Measurements from ENCODE around the gene PANX3. TPM values are rescaled to one million over a fixed set of nuclear protein-coding genes. Genes with fewer than 3 reads are reported as not detected.

The PANX3 gene
- total and polyA plus RNA-seq, 2 of the 4 experiments (the other 2 are of a cell fraction) = not detected

DNA sequence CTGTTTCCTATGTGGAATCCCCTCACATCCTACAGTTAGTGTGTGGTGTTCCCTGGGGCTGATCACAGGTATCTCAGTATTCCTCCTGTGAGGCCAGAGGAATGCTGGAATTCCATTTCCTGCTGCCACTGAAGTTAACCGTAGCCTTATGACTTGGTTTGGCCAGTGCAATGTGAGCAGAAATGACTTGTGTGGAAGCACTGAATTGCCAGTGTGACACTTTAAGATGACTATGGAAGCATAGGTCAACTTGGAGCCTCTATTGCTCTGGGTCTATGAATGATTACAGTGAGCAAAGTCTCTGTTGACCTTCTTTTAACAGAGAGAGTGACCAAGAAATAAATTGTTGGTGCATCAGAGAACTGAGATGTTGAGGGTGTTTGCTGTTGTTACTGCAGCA is 28.0 kb downstream of the PANX3 start:
- Histone ChIP-seq H3K4ac (ENCODE audit: low read depth, low read length) (no peak overlapping the region), H4K8ac (ENCODE audit: low read depth in 2 of 2, low read length in 2 of 2) (no peak overlapping the region), H3K36me3 (ENCODE audit: control insufficient read depth, insufficient read depth, low read length) (peaks cover 15% of the 10 kb centered on the region), H4K91ac (ENCODE audit: insufficient read depth, low read depth, low read length) (no peak overlapping the region), H4K5ac (ENCODE audit: low read depth, low read length) (no peak overlapping the region), H2AFZ (replicated peaks; ENCODE audit: low read length, poor library complexity) (no peak overlapping the region), H3K4me1 (ENCODE audit: control insufficient read depth, insufficient read depth, low read length) (peaks cover 4% of the 10 kb centered on the region), H3K14ac (replicated peaks; ENCODE audit: low read depth, low read length) (no peak overlapping the region), H3K9me1 (ENCODE audit: insufficient read depth, low read length) (peaks cover 4% of the 10 kb centered on the region; the same call in 1 of the 2 replicates), H2BK120ac (ENCODE audit: low read depth, low read length) (no peak overlapping the region), H3K56ac (ENCODE audit: extremely low read depth, insufficient read depth, low read length) (no peak overlapping the region), H3K18ac (ENCODE audit: low read depth, low read length) (no peak overlapping the region), H2AK9ac (replicated peaks; ENCODE audit: low read depth, low read length, poor library complexity) (no peak overlapping the region), H4K20me1 (ENCODE audit: insufficient read depth, low read length) (no peaks in the 10 kb centered on the region; the same call in 1 of the 2 replicates), H3K9ac (ENCODE audit: low read depth, low read length) (no peak overlapping the region), H3K27ac (ENCODE audit: insufficient read depth, low read length) (no peak overlapping the region), H3K4me2 (ENCODE audit: low read depth, low read length) (no peak overlapping the region), H3K27me3 (ENCODE audit: control insufficient read depth, insufficient read depth, low read length) (no peaks in the 10 kb centered on the region), H3K9me3 (ENCODE audit: control insufficient read depth, insufficient read depth, low read length) (no peaks in the 10 kb centered on the region), H2BK15ac (ENCODE audit: low read depth, low read length) (no peak overlapping the region), H3K4me3 (ENCODE audit: insufficient read depth, low read depth, low read length) (no peak overlapping the region), H2AK5ac (ENCODE audit: low read depth, low read length) (no peak overlapping the region), H3K79me1 (ENCODE audit: low read depth in 1 of 2, low read length in 2 of 2) (no peaks in the 10 kb centered on the region), H2BK5ac (ENCODE audit: low read depth, low read length, poor library complexity, severe bottlenecking) (no peak overlapping the region), H2BK20ac (ENCODE audit: low read depth, low read length) (no peak overlapping the region), H3K23ac (ENCODE audit: low read depth, low read length) (no peak overlapping the region)
- BruUV-seq (replicated peaks) = no TSS peak
- WGBS, 2 experiments (ENCODE audit: extremely low coverage in 2 of 2, insufficient read length in 1 of 2) = 88% methylated on average over 1 of the region's 1 CpG; no CpG with 5 or more reads in 1 of the 2 experiments
- intact Hi-C loops (cut with micrococcal nuclease) (no loop called here), in situ Hi-C loops (cut with MboI; ENCODE audit: low sequenced_read_pairs) (loop anchor here (25.0 kb wide), 1 partner anchor 948 kb away; the partner anchor contains the start of gene STT3A), dilution Hi-C loops (cut with HindIII; ENCODE audit: low sequenced_read_pairs, unreplicated experiment) (no loop called here)
- DNase-seq (no peak), ATAC-seq (ENCODE audit: low read depth) (no peak)
- TF ChIP-seq FOS (IDR thresholded peaks at IDR 0.05; ENCODE audit: low read depth, low read length) (no peak), SMC3 (IDR thresholded peaks at IDR 0.05; ENCODE audit: low read depth, low read length) (no peak), CEBPB (IDR thresholded peaks at IDR 0.05; ENCODE audit: low read depth, low read length) (no peak), MAZ (IDR thresholded peaks at IDR 0.05; ENCODE audit: borderline replicate concordance, low read depth, low read length) (no peak), NFE2L2 (IDR thresholded peaks at IDR 0.05; ENCODE audit: low read depth, low read length) (no peak), RFX5 (IDR thresholded peaks at IDR 0.05; ENCODE audit: low read depth, low read length) (no peak), CHD1 (IDR thresholded peaks at IDR 0.05; ENCODE audit: low read depth, low read length) (no peak), RCOR1 (IDR thresholded peaks at IDR 0.05; ENCODE audit: insufficient replicate concordance, low read length) (no peak), BHLHE40 (IDR thresholded peaks at IDR 0.05; ENCODE audit: low read depth, low read length) (no peak), POLR2A (IDR thresholded peaks at IDR 0.05; ENCODE audit: low read depth, low read length) (no peak), MXI1 (IDR thresholded peaks at IDR 0.05; ENCODE audit: borderline replicate concordance, low read depth, low read length) (no peak), MAFK (IDR thresholded peaks at IDR 0.05; ENCODE audit: low read depth, low read length) (no peak), RAD21 (IDR thresholded peaks at IDR 0.05; ENCODE audit: low read length) (no peak), USF2 (IDR thresholded peaks at IDR 0.05; ENCODE audit: low read depth, low read length) (no peak)
- TF ChIP-seq, protein P1, sequence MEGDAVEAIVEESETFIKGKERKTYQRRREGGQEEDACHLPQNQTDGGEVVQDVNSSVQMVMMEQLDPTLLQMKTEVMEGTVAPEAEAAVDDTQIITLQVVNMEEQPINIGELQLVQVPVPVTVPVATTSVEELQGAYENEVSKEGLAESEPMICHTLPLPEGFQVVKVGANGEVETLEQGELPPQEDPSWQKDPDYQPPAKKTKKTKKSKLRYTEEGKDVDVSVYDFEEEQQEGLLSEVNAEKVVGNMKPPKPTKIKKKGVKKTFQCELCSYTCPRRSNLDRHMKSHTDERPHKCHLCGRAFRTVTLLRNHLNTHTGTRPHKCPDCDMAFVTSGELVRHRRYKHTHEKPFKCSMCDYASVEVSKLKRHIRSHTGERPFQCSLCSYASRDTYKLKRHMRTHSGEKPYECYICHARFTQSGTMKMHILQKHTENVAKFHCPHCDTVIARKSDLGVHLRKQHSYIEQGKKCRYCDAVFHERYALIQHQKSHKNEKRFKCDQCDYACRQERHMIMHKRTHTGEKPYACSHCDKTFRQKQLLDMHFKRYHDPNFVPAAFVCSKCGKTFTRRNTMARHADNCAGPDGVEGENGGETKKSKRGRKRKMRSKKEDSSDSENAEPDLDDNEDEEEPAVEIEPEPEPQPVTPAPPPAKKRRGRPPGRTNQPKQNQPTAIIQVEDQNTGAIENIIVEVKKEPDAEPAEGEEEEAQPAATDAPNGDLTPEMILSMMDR (conservative IDR thresholded peaks at IDR 0.05; ENCODE audit: low read depth, low read length) = no peak
- TF ChIP-seq, protein P2, sequence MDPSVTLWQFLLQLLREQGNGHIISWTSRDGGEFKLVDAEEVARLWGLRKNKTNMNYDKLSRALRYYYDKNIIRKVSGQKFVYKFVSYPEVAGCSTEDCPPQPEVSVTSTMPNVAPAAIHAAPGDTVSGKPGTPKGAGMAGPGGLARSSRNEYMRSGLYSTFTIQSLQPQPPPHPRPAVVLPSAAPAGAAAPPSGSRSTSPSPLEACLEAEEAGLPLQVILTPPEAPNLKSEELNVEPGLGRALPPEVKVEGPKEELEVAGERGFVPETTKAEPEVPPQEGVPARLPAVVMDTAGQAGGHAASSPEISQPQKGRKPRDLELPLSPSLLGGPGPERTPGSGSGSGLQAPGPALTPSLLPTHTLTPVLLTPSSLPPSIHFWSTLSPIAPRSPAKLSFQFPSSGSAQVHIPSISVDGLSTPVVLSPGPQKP (IDR thresholded peaks at IDR 0.05; ENCODE audit: borderline replicate concordance, low read depth, low read length) = no peak
- ChIA-PET CTCF (no interaction called here), POLR2A (ENCODE audit: unreplicated experiment) (no interaction called here)
